IMR-90 (cell line): Measurements from ENCODE around the gene IQGAP2. TPM values are rescaled to one million over a fixed set of nuclear protein-coding genes. Genes with fewer than 3 reads are reported as not detected.

ENCODE experiments used
- ATAC-seq: fragments of 200-7000 bp; cut with Tn5 transposase; 2 replicates; pipeline ENCODE4 v1.9.1; 2020; ENCODE audit warnings: low read depth, mild to moderate bottlenecking, moderate library complexity
- BruUV-seq: library from RNA; stranded (reverse); fragments of 400-500 nt; replicated peaks from 2 replicates; lab custom pipeline; 2021; lab: Mats Ljungman, UMichigan
- CTCF ChIA-PET: fragments of 300-600 bp; formaldehyde crosslinking; extraction: SDS; loops from one replicate; lab custom pipeline; 2021; ENCODE audit warnings: antibody characterized with exemption; lab: Yijun Ruan, JAX
- POLR2A ChIA-PET: fragments of 300-600 bp; sonication (Branson Sonifier 250); formaldehyde crosslinking; loops from one replicate; lab custom pipeline; 2022; ENCODE audit warnings: antibody characterized with exemption; ENCODE audit not compliant: unreplicated experiment; lab: Charles Lee
- DNase-seq: peaks from one replicate; pipeline ENCODE4 v3.0.0; 2013
- H2AFZ ChIP-seq: replicated peaks from 2 replicates; pipeline ENCODE3; 2013; ENCODE audit warnings: low read length, mild to moderate bottlenecking; ENCODE audit not compliant: poor library complexity
- H2AK5ac ChIP-seq: 2 replicates; pipeline ENCODE4 v1.6.1; 2013; ENCODE audit warnings: low read depth, low read length, inconsistent platforms
- H2AK9ac ChIP-seq: replicated peaks from 2 replicates; pipeline ENCODE3; 2013; ENCODE audit warnings: mild to moderate bottlenecking, low read depth, low read length, moderate library complexity; ENCODE audit not compliant: poor library complexity
- H2BK120ac ChIP-seq: 2 replicates; pipeline ENCODE4 v1.6.1; 2013; ENCODE audit warnings: low read depth, low read length, inconsistent platforms
- H2BK15ac ChIP-seq: 3 replicates; pipeline ENCODE4 v1.6.1; 2013; ENCODE audit warnings: low read depth, low read length, inconsistent platforms
- H2BK20ac ChIP-seq: 2 replicates; pipeline ENCODE4 v1.6.1; 2013; ENCODE audit warnings: low read depth, mild to moderate bottlenecking, inconsistent platforms, low read length, moderate library complexity
- H2BK5ac ChIP-seq: 2 replicates; pipeline ENCODE4 v1.6.1; 2013; ENCODE audit warnings: mild to moderate bottlenecking, low read depth, low read length, inconsistent platforms; ENCODE audit not compliant: poor library complexity, severe bottlenecking
- H3K14ac ChIP-seq: replicated peaks from 2 replicates; pipeline ENCODE4 v1.6.1; 2013; ENCODE audit warnings: low read depth, low read length, inconsistent platforms
- H3K18ac ChIP-seq: 2 replicates; pipeline ENCODE4 v1.6.1; 2013; ENCODE audit warnings: low read depth, low read length, control low read depth
- H3K23ac ChIP-seq: 2 replicates; pipeline ENCODE4 v1.6.1; 2013; ENCODE audit warnings: low read depth, low read length, inconsistent platforms
- H3K27ac ChIP-seq: 2 replicates; pipeline ENCODE4 v1.5.1; 2013; ENCODE audit warnings: mild to moderate bottlenecking, control low read depth, low read length; ENCODE audit not compliant: insufficient read depth
- H3K27me3 ChIP-seq: 2 replicates; pipeline ENCODE4 v1.6.1; 2013; ENCODE audit warnings: low read length; ENCODE audit not compliant: control insufficient read depth, insufficient read depth
- H3K36me3 ChIP-seq: 2 replicates; pipeline ENCODE4 v1.6.1; 2013; ENCODE audit warnings: low read length, mixed read lengths; ENCODE audit not compliant: control insufficient read depth, insufficient read depth
- H3K4ac ChIP-seq: 2 replicates; pipeline ENCODE4 v1.6.1; 2013; ENCODE audit warnings: low read depth, low read length, inconsistent platforms
- H3K4me1 ChIP-seq: 2 replicates; pipeline ENCODE4 v1.6.1; 2013; ENCODE audit warnings: low read length, mixed read lengths; ENCODE audit not compliant: control insufficient read depth, insufficient read depth
- H3K4me2 ChIP-seq: 2 replicates; pipeline ENCODE4 v1.6.1; 2013; ENCODE audit warnings: low read depth, mild to moderate bottlenecking, control low read depth, low read length, moderate library complexity
- H3K4me3 ChIP-seq: 2 replicates; pipeline ENCODE4 v1.5.1; 2013; ENCODE audit warnings: low read depth, mild to moderate bottlenecking, control low read depth, low read length, moderate library complexity; ENCODE audit not compliant: insufficient read depth
- H3K56ac ChIP-seq: 2 replicates; pipeline ENCODE4 v1.6.1; 2013; ENCODE audit warnings: low read length, inconsistent platforms; ENCODE audit not compliant: insufficient read depth; ENCODE audit errors: extremely low read depth
- H3K79me1 ChIP-seq, 2 experiments: 2 replicates each; pipeline ENCODE4 v1.6.1; 2013; ENCODE audit warnings: low read length in 2 of 2, inconsistent platforms in 1 of 2, low read depth in 1 of 2
- H3K9ac ChIP-seq: 2 replicates; pipeline ENCODE4 v1.6.1; 2013; ENCODE audit warnings: low read depth, low read length, control low read depth
- H3K9me1 ChIP-seq: 2 replicates; pipeline ENCODE4 v1.6.1; 2013; ENCODE audit warnings: low read length, inconsistent platforms; ENCODE audit not compliant: insufficient read depth
- H3K9me3 ChIP-seq: 2 replicates; pipeline ENCODE4 v1.6.1; 2013; ENCODE audit warnings: low read length; ENCODE audit not compliant: control insufficient read depth, insufficient read depth
- H4K20me1 ChIP-seq: 2 replicates; pipeline ENCODE4 v1.6.1; 2013; ENCODE audit warnings: low read length, inconsistent platforms; ENCODE audit not compliant: insufficient read depth
- H4K5ac ChIP-seq: 2 replicates; pipeline ENCODE4 v1.6.1; 2013; ENCODE audit warnings: mild to moderate bottlenecking, low read depth, low read length, control low read depth
- H4K8ac ChIP-seq, 2 experiments: 2 replicates each; pipeline ENCODE4 v1.6.1; 2013; ENCODE audit warnings: low read depth in 2 of 2, low read length in 2 of 2, control low read depth in 1 of 2, inconsistent platforms in 1 of 2
- H4K91ac ChIP-seq: 2 replicates; pipeline ENCODE4 v1.6.1; 2013; ENCODE audit warnings: low read depth, low read length, inconsistent platforms; ENCODE audit not compliant: insufficient read depth
- CHD1 ChIP-seq: IDR thresholded peaks from 2 replicates; pipeline ENCODE4 v1.6.1; 2012; ENCODE audit warnings: low read depth, low read length, improper control_type of control experiment
- WGBS, 2 experiments: methylation state at CpG; one replicate each; pipeline versions ENCODE4 v1.1.5 to v1.1.7; 2013; ENCODE audit warnings: missing lambda C conversion rate in 2 of 2; ENCODE audit not compliant: insufficient read length in 1 of 2; ENCODE audit errors: extremely low coverage in 2 of 2; 5-methylcytosine and 5-hydroxymethylcytosine counted together
- dilution Hi-C: fragments of 300-500 bp; cut with HindIII; formaldehyde crosslinking; loops from one replicate; pipeline ENCODE4 v1.14.3; 2018; ENCODE audit warnings: low sequenced_read_pairs; ENCODE audit not compliant: unreplicated experiment
- in situ Hi-C: fragments of 300-500 bp; cut with MboI; formaldehyde crosslinking; loops from 3 replicates; pipeline ENCODE4 v1.14.3; 2019; ENCODE audit warnings: low sequenced_read_pairs, inconsistent platforms, mixed read lengths
- intact Hi-C: fragments of 100-400 bp; cut with micrococcal nuclease; formaldehyde crosslinking; loops from 2 replicates; pipeline ENCODE4 v1.10.0; 2022
- polyA plus RNA-seq, 3 experiments: library from polyadenylated mRNA; depleted of rRNA; stranded (reverse); fragments of >200 nt; gene quantifications; 2 replicates each; pipeline ENCODE4 v1.2.3, GENCODE V29; 2012; ENCODE audit warnings: low replicate concordance in 1 of 3
- total RNA-seq: library from RNA; depleted of rRNA; stranded (reverse); fragments of >200 nt; gene quantifications from 2 replicates; pipeline ENCODE4 v1.2.3, GENCODE V29; 2012

Gene IQGAP2
- total and polyA plus RNA-seq, 2 of the 4 experiments (the other 2 are of a cell fraction) = 0.21 to 0.36 TPM

DNA sequence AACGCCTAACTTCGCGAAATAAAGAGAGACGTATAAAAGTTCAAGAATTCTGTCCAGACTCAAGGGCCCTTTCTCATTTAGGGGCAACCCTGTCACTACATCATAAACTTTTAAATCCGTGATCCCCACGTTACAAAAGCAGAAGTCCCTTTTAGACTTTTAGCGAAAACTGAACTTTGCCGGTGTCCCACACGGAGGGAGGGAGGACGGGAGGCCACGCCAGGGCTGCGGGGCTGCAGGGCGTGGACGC is 312.3 kb downstream of the IQGAP2 start:
- no peak for TF ChIP-seq CHD1
- 0 out of 2 replicates have a peak, but pooled peaks cover 2% of the 10 kb centered on the region for H3K36me3 ChIP-seq

More for the DNA sequence above, 312.3 kb downstream of the IQGAP2 start:
- Histone ChIP-seq H2BK120ac (peak overlapping the region; percentile 97), H3K9me3 (no peaks in the 10 kb centered on the region), H3K27ac (peak overlapping the region; percentile 31), H4K20me1 (peaks cover 20% of the 10 kb centered on the region; the same call in 1 of the 2 replicates), H3K9ac (peak overlapping the region; percentile 44; the same call in 1 of the 2 replicates), H3K4me3 (peak overlapping the region; percentile 89), H4K91ac (peak overlapping the region; percentile 97), H2AFZ (peak overlapping the region; percentile 97), H3K4ac (peak overlapping the region; percentile 91), H2AK9ac (peak overlapping the region; percentile 91), H3K79me1 (peaks cover 8 to 44% of the 10 kb centered on the region in 2 experiments), H3K18ac (peak overlapping the region; percentile 35), H4K5ac (peak overlapping the region; percentile 65), H2AK5ac (peak overlapping the region; percentile 5), H3K4me2 (peak overlapping the region; percentile 59), H3K56ac (no peak overlapping the region), H3K4me1 (peaks cover 10% of the 10 kb centered on the region), H2BK20ac (peak overlapping the region; percentile 84), H3K14ac (peak overlapping the region; percentile 77), H2BK15ac (peak overlapping the region; percentile 83), H3K23ac (peak overlapping the region; percentile 87), H2BK5ac (peak overlapping the region; percentile 27), H4K8ac (peak overlapping the region; percentile 87), H3K9me1 (peaks cover 14% of the 10 kb centered on the region), H3K27me3 (no peaks in the 10 kb centered on the region)
- in situ Hi-C loops = loop anchor here (10.0 kb wide), 1 partner anchor 111 kb away; no protein-coding TSS in a partner anchor
- POLR2A ChIA-PET = interaction anchor here (0.6 to 0.7 kb wide), 3 partner anchors 26 to 1862 kb away, joined by 3 to 8 read pairs (median 3); no protein-coding TSS in a partner anchor
- WGBS, 2 experiments = 7% methylated on average over 9 of the region's 14 CpGs; no CpG with 5 or more reads in 1 of the 2 experiments
- DNase-seq = no peak
- ATAC-seq = no peak
- no TSS peak for BruUV-seq
- dilution Hi-C loops = no loop called here
- CTCF ChIA-PET = interaction anchor here (0.6 to 1.0 kb wide), 3 partner anchors 25 to 115 kb away, joined by 3 to 5 read pairs (median 3); no protein-coding TSS in a partner anchor
- intact Hi-C loops = loop anchor here (5.0 kb wide), 5 partner anchors 73 to 317 kb away; partner anchors contain the start of genes AGGF1 and F2RL2
